BJ (cell line): ENCODE measurements around the gene ELMOD1. TPM values are rescaled to one million over a fixed set of nuclear protein-coding genes. Genes with fewer than 3 reads are reported as not detected.

Source experiments
- CTCF ChIA-PET: fragments of 350-600 bp; formaldehyde crosslinking; extraction: SDS; loops from one replicate; lab custom pipeline; 2021; ENCODE audit warnings: antibody characterized with exemption, inconsistent platforms; lab: Yijun Ruan, JAX
- POLR2A ChIA-PET: fragments of 300-600 bp; sonication (Branson Sonifier 250); formaldehyde crosslinking; extraction: SDS; loops from one replicate; lab custom pipeline; 2021; ENCODE audit warnings: antibody characterized with exemption; lab: Charles Lee
- DNase-seq: peaks from one replicate; pipeline ENCODE4 v3.0.0-alpha.2; 2011; ENCODE audit warnings: low read depth
- H3K27me3 ChIP-seq: 2 replicates; pipeline ENCODE4 v1.6.0; 2011; ENCODE audit warnings: low read length; ENCODE audit not compliant: control insufficient read depth, insufficient read depth
- H3K36me3 ChIP-seq: 2 replicates; pipeline ENCODE4 v1.5.1; 2011; ENCODE audit warnings: low read length; ENCODE audit not compliant: control insufficient read depth, insufficient read depth
- H3K4me3 ChIP-seq: 2 replicates; pipeline ENCODE4 v1.5.1; 2011; ENCODE audit warnings: low read depth, mild to moderate bottlenecking, control low read depth, low read length
- CTCF ChIP-seq: IDR thresholded peaks from 2 replicates; pipeline ENCODE4 v1.5.1; 2011; ENCODE audit warnings: low read depth, mild to moderate bottlenecking, control low read depth, inconsistent platforms, low read length, moderate library complexity; ENCODE audit not compliant: insufficient read depth
- polyA plus RNA-seq: library from polyadenylated mRNA; depleted of rRNA; stranded (reverse); fragments of >200 nt; gene quantifications from 2 replicates; pipeline ENCODE4 v1.2.3, GENCODE V29; 2011

Gene ELMOD1
- polyA plus RNA-seq, 1 experiment: 0.04 TPM

GRCh38 chr11:107683807-107684206, 92.9 kb downstream of the ELMOD1 start:
- Histone ChIP-seq H3K4me3 (no peak overlapping the region), H3K27me3 (0 out of 2 replicates have a peak, but pooled peaks cover 1% of the 10 kb centered on the region), H3K36me3 (no peaks in the 10 kb centered on the region)
- DNase-seq: no peak
- CTCF ChIA-PET: interaction anchor here (0.6 to 1.3 kb wide), 8 partner anchors 9 to 135 kb away, joined by 3 to 6 read pairs (median 3); no protein-coding TSS in a partner anchor
- peak; percentile 40 for TF ChIP-seq CTCF
- POLR2A ChIA-PET: no interaction called here

- DNase-seq: no peak
- 0 out of 2 replicates have a peak, but pooled peaks cover 1% of the 10 kb centered on the region for H3K27me3 ChIP-seq
- H3K36me3 ChIP-seq: no peaks in the 10 kb centered on the region
- CTCF ChIA-PET: interaction anchor here (0.6 to 5.0 kb wide), 22 partner anchors 12 to 210 kb away, joined by 3 to 84 read pairs (median 8); partner anchors contain the start of genes ALKBH8 and ELMOD1
- no peak for TF ChIP-seq CTCF
- POLR2A ChIA-PET: no interaction called here
- no peak overlapping the region for H3K4me3 ChIP-seq
Measured at GRCh38 chr11:107688322-107688918, 97.5 kb downstream of the ELMOD1 start.

- Histone ChIP-seq H3K36me3 (no peaks in the 10 kb centered on the region), H3K4me3 (no peak overlapping the region), H3K27me3 (0 out of 2 replicates have a peak, but pooled peaks cover 1% of the 10 kb centered on the region)
- TF ChIP-seq CTCF: peak; percentile 75
- ChIA-PET CTCF (interaction anchor here (0.7 to 5.0 kb wide), 29 partner anchors 8 to 149 kb away, joined by 3 to 84 read pairs (median 7); partner anchors contain the start of genes ALKBH8 and ELMOD1), POLR2A (interaction anchor here (0.6 kb wide), 1 partner anchor 143 kb away, joined by 3 read pairs; no protein-coding TSS in a partner anchor)
- no peak for DNase-seq
Measured at GRCh38 chr11:107689317-107690202, 98.6 kb downstream of the ELMOD1 start.

GRCh38 chr11:107691000-107691750, 100.2 kb downstream of the ELMOD1 start:
- ChIA-PET POLR2A (no interaction called here), CTCF (interaction anchor here (1.6 to 5.0 kb wide), 4 partner anchors 114 to 129 kb away, joined by 6 to 84 read pairs (median 26); partner anchors contain the start of gene ALKBH8)
- DNase-seq: no peak

More at GRCh38 chr11:107691000-107691750, 100.2 kb downstream of the ELMOD1 start:
- Histone ChIP-seq H3K36me3 (no peaks in the 10 kb centered on the region), H3K4me3 (no peak overlapping the region), H3K27me3 (no peaks in the 10 kb centered on the region)
- no peak for TF ChIP-seq CTCF
